Hepatic stellate cell (primary cell): ENCODE data around the gene PALMD.

Experiments
- DNase-seq: peaks from one replicate; pipeline ENCODE4 v3.0.0; 2011; ENCODE audit warnings: low spot score

The PALMD gene

DNA sequence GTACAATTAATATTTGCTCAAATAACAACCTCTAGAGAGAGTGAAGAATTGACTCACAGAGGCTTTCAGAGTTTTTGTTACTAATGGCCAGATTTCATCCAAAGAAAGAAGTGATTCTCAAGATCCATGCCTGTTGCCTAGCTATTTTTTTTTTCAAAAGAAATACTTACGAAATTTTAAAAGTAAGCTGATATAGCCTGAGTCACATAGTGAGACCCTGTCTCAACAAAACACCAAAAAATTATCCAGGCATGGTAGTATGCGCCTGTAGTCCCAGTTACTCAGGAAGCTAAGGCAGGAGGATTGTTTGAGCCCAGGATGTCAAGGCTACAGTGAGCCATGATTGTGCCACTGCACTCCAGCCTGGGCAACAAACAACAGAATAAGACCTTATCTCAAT, 14.6 kb downstream of the PALMD start:
- DNase-seq: no peak

- no peak for DNase-seq
Observed at GRCh38 chr1:99661780-99662179, 15.9 kb downstream of the PALMD start.

DNA sequence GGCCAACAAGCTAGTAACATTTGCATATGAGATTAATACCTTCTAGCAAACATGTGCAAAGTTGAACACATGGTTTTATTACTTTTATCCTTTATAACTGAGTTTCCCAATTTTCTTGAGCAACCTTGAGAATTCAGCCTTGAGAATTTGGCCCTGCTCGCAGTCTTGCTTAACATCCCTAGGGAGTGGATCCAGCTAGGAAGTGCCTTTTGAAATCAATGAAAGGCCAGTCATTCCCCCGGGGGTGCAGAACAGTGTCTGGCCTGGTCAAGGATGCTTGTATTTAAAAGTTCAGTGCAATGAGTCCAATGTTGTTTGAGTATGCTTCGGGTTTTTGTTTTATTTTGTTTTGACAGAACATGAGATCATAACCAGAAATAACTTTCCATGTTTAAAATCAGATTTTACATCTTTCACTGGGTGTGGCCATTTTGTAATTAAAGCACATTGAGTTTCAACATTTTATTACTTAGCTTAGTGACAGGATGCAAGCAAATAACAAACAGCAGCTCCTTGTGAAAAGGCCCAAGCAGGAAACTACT, 16.7 kb downstream of the PALMD start:
- peak; percentile 32 for DNase-seq

DNA sequence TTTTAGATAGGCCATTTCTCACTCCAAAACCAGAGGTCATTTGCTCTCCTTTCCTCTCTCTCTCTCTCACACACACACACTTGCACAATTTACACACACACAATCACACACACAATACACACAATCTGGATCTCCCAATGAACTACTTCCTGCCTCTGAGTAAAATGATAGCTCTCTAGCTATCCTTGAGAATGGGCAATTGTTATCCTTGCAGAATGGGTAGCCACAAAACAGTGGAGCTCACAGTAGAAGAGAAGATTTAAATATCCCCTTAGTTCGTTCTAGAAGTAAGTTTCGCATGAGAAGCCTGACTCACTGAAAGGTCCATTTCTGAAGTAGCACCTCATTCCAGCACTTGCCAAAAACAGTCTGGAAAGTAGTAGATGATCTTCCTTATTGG, 17.6 kb downstream of the PALMD start:
- no peak for DNase-seq

DNA sequence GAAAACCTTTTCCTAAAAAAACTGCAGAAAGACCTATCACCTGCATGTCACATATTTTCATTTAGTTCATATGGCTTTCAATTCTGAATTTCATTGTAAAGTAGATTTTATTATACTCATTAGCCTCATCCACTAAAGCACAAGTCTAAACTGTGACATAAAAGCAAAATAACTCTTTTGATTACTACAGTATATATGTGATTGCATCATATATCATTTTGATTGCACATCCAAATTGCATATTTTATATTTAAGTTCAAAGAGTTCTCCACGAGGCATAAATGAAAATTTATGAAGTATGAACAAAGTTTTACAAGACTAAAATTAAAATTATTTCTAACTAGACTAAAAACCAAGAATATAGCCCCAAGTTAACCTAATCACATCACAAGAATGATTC, 19.3 kb downstream of the PALMD start:
- no peak for DNase-seq

- no peak for DNase-seq
Observed at GRCh38 chr1:99669376-99669775, 23.5 kb downstream of the PALMD start.

- no peak for DNase-seq
Observed at GRCh38 chr1:99669821-99670220, 23.9 kb downstream of the PALMD start.

- no peak for DNase-seq
Observed at GRCh38 chr1:99670583-99670982, 24.7 kb downstream of the PALMD start.

DNA sequence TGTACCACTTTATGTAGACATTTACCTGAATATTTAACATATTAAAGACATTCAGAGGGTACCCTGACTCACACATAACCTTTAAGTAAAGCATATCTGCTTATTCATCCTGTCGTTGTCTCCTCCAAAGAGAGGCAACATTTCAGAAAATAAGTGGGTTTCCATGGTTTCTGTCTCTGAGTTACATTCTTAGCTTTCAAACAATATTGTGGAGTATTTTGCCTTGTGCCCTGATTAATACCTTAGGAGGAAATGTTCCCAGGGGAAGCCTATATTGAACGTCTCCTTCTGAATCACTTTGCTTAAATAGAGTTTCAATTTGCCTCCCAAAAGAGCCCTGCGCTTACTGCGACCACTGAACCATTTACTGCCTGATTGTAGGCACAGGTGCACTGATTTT, 26.1 kb downstream of the PALMD start:
- no peak for DNase-seq

- no peak for DNase-seq
Observed at GRCh38 chr1:99672530-99673213, 26.8 kb downstream of the PALMD start.

- DNase-seq: no peak
Observed at GRCh38 chr1:99673315-99673714, 27.4 kb downstream of the PALMD start.

GRCh38 chr1:99674115-99675064, 28.5 kb downstream of the PALMD start:
- no peak for DNase-seq

DNA sequence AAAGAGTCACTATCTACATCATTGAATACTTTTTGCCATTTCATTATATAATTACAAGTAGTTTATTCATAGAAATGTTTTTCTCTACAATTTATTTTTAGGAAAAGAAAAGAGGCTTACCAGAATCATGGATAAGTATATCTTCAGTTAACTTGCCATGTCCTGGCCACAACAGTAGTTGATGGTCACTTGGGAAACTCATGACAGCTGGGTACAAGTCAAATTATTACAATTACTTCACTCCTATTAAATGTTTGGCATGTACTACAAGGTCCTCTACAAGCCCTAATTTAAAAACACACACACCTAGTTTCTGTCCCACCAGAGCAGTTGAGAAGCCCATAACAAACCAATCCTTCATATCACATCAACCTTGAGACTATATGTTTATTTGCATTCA, 29.4 kb downstream of the PALMD start:
- no peak for DNase-seq

GRCh38 chr1:99675994-99676393, 30.1 kb downstream of the PALMD start:
- DNase-seq: no peak

- DNase-seq: no peak
Observed at GRCh38 chr1:99676876-99677275, 31.0 kb downstream of the PALMD start.

- no peak for DNase-seq
Observed at GRCh38 chr1:99677416-99677815, 31.5 kb downstream of the PALMD start.

- DNase-seq: no peak
Observed at GRCh38 chr1:99680270-99680669, 34.4 kb downstream of the PALMD start.

DNA sequence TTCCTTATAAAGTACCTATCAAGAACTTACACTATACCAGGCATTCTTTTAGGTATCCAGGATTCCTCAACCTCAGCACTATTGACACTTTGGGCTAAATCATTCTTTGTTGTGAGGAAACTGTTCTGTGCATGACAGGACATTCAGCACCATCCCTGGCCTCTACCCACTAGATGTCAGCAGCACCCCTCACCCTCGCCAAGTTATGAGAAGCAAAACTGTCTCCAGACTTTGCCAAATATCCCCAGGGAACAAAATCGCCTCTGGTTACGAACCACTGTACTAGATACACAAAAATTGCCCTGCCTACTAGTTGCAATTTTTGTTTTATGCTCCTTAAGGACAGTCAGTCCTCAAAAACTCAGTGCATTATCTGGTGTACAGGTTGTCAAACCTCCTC, 35.7 kb downstream of the PALMD start:
- no peak for DNase-seq

- DNase-seq: peak; percentile 31
Observed at GRCh38 chr1:99682291-99682751, 36.4 kb downstream of the PALMD start.

DNA sequence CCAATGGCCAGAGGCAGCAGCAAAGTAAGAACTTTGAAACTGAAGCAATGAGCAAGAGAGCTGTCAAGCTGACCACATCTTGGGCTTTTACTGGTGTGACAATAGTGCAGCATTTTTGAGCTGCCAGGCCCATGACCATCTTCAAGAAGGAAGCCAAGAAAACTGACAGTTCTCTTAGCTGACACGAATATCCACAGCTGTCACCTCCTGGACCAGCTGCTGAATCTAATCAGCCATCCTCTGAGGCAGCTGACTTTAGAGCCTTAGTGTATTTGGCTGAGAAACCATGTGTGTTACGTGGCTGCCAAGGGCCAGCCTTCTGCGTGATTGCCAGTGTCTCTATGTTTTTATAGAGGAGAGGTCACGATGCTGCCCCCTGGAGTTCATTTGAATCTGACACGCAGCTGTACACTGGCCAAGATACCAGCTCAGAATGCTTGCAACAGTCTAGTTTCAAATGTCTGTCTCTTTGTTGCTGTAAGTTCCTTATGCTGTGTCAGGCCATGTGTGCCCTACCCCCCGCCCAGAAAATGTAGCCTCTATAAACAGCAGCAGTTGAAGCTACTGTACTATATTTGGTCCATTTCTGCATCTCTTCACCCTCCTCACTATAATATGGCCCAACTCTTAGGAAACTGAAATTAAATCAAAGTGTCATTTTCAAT, 39.7 kb downstream of the PALMD start:
- DNase-seq: peak; percentile 24

- no peak for DNase-seq
Observed at GRCh38 chr1:99691175-99691574, 45.3 kb downstream of the PALMD start.

GRCh38 chr1:99696616-99697015, 50.7 kb downstream of the PALMD start:
- no peak for DNase-seq
